GM19025 (cell line): Measurements from ENCODE around the gene LDLRAD4.
"Not testable (repeated sequence)": the region's sequence is repeated elsewhere in the genome, so short reads cannot be mapped to it uniquely, and the experiment has no call there.

Experiments used
- ATAC-seq: cut with Tn5 transposase; IDR thresholded peaks from one replicate; pipeline ENCODE4 v1.9.1; 2021; ENCODE audit warnings: mild to moderate bottlenecking, low read depth, moderate library complexity; ENCODE audit not compliant: unreplicated experiment

Gene LDLRAD4

GRCh38 chr18:13320891-13321425 is 102.4 kb downstream of the LDLRAD4 start:
- ATAC-seq = no peak

GRCh38 chr18:13321923-13322322 is 103.4 kb downstream of the LDLRAD4 start:
- no peak for ATAC-seq

GRCh38 chr18:13323186-13323585 is 104.6 kb downstream of the LDLRAD4 start:
- ATAC-seq = no peak

GRCh38 chr18:13324880-13325279 is 106.3 kb downstream of the LDLRAD4 start:
- no peak for ATAC-seq

GRCh38 chr18:13328213-13328612 is 109.7 kb downstream of the LDLRAD4 start:
- ATAC-seq = no peak

- no peak for ATAC-seq
Observed at GRCh38 chr18:13330996-13331395, 112.4 kb downstream of the LDLRAD4 start.

- ATAC-seq = no peak
Observed at GRCh38 chr18:13331846-13332245, 113.3 kb downstream of the LDLRAD4 start.

- ATAC-seq = no peak
Observed at GRCh38 chr18:13332874-13333273, 114.3 kb downstream of the LDLRAD4 start.

GRCh38 chr18:13335903-13336302 is 117.3 kb downstream of the LDLRAD4 start:
- no peak for ATAC-seq

- no peak for ATAC-seq
Observed at GRCh38 chr18:13336841-13337240, 118.3 kb downstream of the LDLRAD4 start.

- ATAC-seq = no peak
Observed at GRCh38 chr18:13337369-13337768, 118.8 kb downstream of the LDLRAD4 start.

GRCh38 chr18:13338318-13338717 is 119.8 kb downstream of the LDLRAD4 start:
- no peak for ATAC-seq

GRCh38 chr18:13339653-13340052 is 121.1 kb downstream of the LDLRAD4 start:
- no peak for ATAC-seq

- not testable (repeated sequence) for ATAC-seq
Observed at GRCh38 chr18:13346449-13346848, 127.9 kb downstream of the LDLRAD4 start.

GRCh38 chr18:13353084-13353823 is 134.7 kb downstream of the LDLRAD4 start:
- no peak for ATAC-seq

GRCh38 chr18:13354402-13354801 is 135.8 kb downstream of the LDLRAD4 start:
- no peak for ATAC-seq

GRCh38 chr18:13356032-13356431 is 137.5 kb downstream of the LDLRAD4 start:
- ATAC-seq = no peak

GRCh38 chr18:13357289-13357688 is 138.7 kb downstream of the LDLRAD4 start:
- ATAC-seq = no peak

GRCh38 chr18:13359210-13359609 is 140.7 kb downstream of the LDLRAD4 start:
- no peak for ATAC-seq

- no peak for ATAC-seq
Observed at GRCh38 chr18:13361431-13361830, 142.9 kb downstream of the LDLRAD4 start.

- ATAC-seq = no peak
Observed at GRCh38 chr18:13362051-13362450, 143.5 kb downstream of the LDLRAD4 start.

GRCh38 chr18:13362607-13363006 is 144.0 kb downstream of the LDLRAD4 start:
- ATAC-seq = no peak
